ENCODE data around the gene NAV2.

NAV2 gene

GRCh38 chr11:20156280-20156875 is 443.7 kb downstream of the NAV2 start:
- TF ChIP-seq CTCF (IDR thresholded peaks at IDR 0.05; ENCODE audit: low read length, missing control alignments) = no peak
- H3K4me3 ChIP-seq (replicated peaks; ENCODE audit: low read depth, low read length) = no peak overlapping the region
- DNase-seq (ENCODE audit: low read depth) = no peak

GRCh38 chr11:20156876-20157613 is 444.4 kb downstream of the NAV2 start:
- TF ChIP-seq CTCF (IDR thresholded peaks at IDR 0.05; ENCODE audit: low read length, missing control alignments) = no peak
- no peak for DNase-seq (ENCODE audit: low read depth)
- no peak overlapping the region for H3K4me3 ChIP-seq (replicated peaks; ENCODE audit: low read depth, low read length)

- TF ChIP-seq CTCF (IDR thresholded peaks at IDR 0.05; ENCODE audit: low read length, missing control alignments) = no peak
- DNase-seq (ENCODE audit: low read depth) = no peak
- H3K4me3 ChIP-seq (replicated peaks; ENCODE audit: low read depth, low read length) = no peak overlapping the region
These were observed 445.1 kb downstream of the NAV2 start for GRCh38 chr11:20157728-20158127.

- no peak for TF ChIP-seq CTCF (IDR thresholded peaks at IDR 0.05; ENCODE audit: low read length, missing control alignments)
- peak; percentile 77 for DNase-seq (ENCODE audit: low read depth)
- no peak overlapping the region for H3K4me3 ChIP-seq (replicated peaks; ENCODE audit: low read depth, low read length)
These were observed 446.1 kb downstream of the NAV2 start for GRCh38 chr11:20158597-20159257.

GRCh38 chr11:20159466-20160381 is 447.1 kb downstream of the NAV2 start:
- no peak for TF ChIP-seq CTCF (IDR thresholded peaks at IDR 0.05; ENCODE audit: low read length, missing control alignments)

GRCh38 chr11:20160425-20161229 is 448.0 kb downstream of the NAV2 start, which contains the start of gene DBX1:
DBX1 (minus strand) TSS chr11:20160475; CDS start chr11:20160324, 151 bp downstream.
- DNase-seq (ENCODE audit: low read depth) = no peak
- H3K4me3 ChIP-seq (replicated peaks; ENCODE audit: low read depth, low read length) = no peak within 1 kb of the TSS
- no peak for TF ChIP-seq CTCF (IDR thresholded peaks at IDR 0.05; ENCODE audit: low read length, missing control alignments)

More at GRCh38 chr11:20159466-20160381, 447.1 kb downstream of the NAV2 start:
- no peak overlapping the region for H3K4me3 ChIP-seq (replicated peaks; ENCODE audit: low read depth, low read length)
- no peak for DNase-seq (ENCODE audit: low read depth)

Measured in fibroblast of pulmonary artery (primary cell).